GM18868 (cell line): ENCODE data around the gene UHRF1.
"Not testable (repeated sequence)": the region's sequence is repeated elsewhere in the genome, so short reads cannot be mapped to it uniquely, and the experiment has no call there.

ENCODE experiments used
- ATAC-seq: cut with Tn5 transposase; IDR thresholded peaks from one replicate; pipeline ENCODE4 v1.9.1; 2021; ENCODE audit warnings: mild to moderate bottlenecking, moderate library complexity; ENCODE audit not compliant: unreplicated experiment

Gene UHRF1

DNA sequence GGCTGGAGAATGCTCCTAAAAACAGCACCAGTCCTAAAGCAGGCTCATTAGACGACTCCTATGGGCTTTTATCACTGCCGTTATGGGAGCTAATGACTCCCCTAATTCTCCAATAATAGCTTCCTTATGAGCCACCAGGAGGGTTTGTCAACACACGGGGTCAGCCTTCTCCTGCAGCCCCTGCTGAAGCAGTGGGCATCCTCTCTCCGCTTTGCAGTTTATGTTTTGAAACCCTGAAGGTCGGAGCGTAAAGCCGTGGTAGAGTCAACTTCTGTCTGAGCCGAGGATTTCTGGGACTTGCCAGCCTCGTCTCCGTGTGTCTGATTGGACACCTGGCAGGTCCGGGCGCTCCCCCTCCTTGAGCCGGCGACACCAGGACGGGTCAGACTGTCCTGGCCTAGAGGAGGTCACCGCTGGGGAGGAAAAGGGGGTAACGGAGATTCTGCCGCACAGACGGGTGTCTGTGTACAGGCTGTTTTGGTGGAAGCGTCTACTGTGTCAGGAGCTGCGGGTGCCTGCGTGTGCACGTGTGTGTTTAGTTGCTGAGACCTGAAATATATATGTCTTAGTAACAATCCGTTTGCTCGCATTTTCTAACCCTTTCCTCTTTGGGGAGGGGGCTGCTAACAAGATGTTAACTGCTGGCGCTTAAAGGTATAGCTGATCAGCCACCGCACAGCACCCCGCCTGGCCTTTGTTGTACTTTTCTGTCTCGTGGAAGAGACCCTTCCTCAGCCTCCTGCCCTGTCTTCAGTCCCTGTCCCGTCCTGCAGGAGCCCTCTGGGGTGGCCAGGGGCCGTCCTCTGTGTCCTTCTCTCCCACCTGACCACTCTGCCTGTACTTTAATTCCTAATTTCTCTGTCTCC, 61.5 kb downstream of the UHRF1 start:
- ATAC-seq: no peak

DNA sequence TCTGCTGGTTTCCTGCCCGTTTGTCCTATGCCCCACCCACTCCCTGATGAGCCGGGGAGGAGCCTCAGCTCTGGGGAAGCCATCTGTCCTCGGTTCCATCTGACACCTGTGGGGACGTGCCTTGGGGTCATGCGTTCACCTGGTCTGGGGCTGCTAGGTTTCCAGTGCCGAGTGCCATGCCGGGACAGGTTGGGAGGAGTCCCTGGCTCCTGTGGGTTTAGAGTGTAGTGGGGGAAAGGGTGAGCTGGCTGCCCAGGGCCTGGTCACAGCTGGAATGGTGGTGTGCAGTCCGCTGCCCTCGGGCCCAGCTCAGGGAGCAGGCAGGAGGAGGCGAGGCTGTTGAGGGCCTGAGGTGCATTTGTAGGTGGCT, 62.1 kb downstream of the UHRF1 start:
- ATAC-seq: no peak

DNA sequence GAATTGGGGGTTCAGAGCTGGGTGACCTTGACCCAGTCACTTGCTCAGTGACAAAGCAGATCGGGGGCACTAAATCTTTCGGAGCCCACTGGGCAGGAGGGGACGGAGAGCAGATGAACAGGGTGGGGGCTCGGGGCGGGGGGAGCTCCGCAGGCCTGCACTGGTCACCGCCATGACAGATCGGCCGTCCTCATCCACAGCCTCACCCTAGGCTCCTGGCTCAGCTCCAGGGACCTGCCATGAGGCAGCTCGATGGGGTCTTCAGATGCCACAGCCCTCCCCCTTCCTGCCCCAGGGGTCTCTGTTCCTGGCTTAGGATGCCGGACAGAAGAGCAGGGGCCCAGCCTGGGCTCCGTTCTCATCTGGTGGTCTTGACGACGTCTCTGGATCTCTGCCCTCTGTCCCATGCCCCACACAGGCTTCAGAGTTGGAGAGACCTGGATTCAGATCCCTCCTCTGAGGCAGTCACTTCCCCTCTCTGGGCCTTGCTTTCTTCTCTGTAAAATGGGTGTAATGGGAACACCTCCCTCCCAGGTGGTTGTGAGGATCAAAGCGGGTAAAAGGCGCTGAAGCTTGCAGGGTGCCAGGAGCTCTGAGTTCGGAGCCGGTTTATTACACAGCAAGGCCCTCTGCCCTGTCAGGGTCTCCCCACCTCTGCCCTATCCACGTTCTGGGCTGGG, 62.7 kb downstream of the UHRF1 start:
- ATAC-seq: no peak

DNA sequence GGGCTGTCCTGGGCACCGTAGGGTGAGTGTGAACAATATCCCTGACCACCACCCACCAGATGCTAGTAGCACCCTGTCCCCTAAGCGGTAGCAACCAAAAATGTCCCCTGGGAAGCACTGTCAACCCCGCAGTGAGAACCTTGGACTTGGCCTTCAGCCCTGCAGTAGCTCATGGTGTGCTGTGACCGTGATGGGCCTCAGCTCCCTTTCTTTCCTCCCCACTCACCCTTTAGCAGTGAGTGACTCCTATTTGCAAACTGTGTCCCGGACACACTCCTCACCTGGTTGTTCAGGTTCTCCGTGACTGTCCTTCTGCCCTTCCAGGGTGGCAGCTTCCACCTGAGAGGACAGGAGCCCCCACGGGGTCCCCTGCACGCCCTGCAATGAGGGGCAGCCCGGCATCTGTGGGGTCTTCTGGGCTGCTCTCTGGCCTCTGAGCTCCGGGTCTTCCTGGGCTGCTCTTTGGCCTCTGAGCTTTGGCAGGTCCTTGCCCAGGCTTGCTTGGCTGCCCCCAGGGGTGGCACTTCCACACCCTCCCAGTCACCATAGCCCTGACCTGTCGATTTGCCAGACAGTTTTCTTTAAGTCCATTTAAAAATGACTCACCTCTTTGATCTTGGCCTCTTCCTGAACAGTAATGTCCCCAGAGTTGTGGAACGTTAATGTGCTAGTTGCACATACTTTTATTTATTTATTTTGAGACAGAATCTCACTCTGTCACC, 63.4 kb downstream of the UHRF1 start:
- ATAC-seq: no peak

DNA sequence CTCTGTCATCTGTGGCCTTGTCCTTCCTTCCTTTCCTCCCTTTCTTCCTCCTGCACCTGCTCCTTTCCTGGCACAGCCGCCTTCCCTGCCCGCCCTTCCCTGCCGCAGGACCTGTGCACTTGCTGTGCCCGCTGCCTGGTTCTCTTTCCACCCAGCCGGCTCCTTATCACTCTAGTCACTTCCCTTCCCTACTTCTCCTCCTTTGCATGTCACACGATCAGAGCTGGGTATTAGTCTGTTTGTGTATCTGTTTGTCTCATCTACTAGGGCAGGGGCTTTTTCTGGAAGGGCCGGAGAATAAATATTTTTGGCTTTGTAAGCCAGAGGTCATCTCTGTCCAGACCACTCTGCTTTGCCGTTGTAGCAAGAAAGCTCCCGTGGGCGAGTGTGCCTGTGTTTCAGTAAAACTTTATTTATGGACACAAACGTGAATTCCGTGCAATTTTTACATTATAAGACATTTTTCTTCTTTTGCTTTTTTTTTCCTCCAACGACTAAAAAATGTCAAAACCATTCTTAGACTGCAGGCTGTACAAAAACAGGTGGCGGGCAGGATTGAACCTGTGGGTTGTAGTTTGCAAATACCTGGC, 65.7 kb downstream of the UHRF1 start:
- no peak for ATAC-seq

DNA sequence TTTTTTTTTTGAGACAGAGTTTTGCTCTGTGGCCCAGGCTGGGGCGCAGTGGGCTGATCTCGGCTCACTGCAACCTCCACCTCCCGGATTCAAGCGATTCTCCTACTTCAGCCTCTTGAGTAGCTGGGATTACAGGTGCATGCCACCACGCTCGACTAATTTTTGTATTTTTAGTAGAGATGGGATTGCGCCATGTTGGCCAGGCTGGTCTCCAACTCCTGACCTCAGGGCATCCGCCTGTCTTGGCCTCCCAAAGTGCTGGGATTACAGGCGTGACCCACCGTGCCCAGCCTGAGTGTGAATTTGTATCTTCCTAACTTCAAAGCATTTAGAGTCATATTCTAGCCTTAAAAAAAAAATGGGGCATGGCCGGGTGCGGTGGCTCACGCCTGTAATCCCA, 66.3 kb downstream of the UHRF1 start:
- ATAC-seq: not testable (repeated sequence)

DNA sequence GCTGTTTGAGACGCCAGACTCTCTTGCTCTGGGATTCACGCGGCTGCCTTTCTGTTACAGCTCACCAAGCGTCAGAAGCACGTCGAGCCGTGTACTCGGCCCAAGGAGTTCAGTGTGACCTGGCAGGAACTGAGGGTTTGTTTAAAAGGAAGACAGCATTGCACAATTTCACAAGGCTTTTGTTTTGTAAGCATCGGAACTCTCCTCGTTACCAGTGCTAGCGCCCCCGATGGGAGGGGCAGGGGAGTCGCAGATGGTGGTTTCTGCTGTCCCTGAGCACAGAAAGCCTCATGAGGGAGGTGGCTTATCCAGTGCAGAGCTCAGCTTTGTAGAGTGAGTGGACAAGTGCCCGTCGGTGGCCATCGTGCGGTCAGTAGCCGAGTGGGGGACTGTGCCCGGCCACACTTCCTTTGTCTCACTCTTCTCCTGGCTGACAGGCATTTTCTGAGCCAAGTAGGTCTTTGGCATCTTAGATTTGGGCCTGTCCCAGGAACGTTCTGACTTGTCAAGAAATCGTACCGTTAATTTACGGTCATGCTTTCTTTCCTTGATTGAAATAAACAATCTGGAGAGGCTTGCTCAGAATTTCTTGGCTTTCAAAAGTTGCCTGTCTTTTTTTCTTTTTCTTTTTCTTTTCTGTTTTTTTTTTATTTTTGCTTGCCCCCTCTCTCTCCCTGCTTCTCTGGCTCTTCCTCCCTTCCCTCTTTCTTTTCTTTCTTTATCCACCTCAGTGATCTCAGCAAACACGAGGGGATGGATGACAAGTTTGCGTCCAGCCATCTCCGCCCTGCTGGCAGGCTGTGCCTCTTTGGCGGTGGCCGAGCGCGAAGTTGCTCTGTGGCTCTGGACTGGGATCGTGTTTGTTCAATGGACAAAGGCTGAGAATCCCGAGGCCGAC, 67.3 kb downstream of the UHRF1 start:
- ATAC-seq: no peak

DNA sequence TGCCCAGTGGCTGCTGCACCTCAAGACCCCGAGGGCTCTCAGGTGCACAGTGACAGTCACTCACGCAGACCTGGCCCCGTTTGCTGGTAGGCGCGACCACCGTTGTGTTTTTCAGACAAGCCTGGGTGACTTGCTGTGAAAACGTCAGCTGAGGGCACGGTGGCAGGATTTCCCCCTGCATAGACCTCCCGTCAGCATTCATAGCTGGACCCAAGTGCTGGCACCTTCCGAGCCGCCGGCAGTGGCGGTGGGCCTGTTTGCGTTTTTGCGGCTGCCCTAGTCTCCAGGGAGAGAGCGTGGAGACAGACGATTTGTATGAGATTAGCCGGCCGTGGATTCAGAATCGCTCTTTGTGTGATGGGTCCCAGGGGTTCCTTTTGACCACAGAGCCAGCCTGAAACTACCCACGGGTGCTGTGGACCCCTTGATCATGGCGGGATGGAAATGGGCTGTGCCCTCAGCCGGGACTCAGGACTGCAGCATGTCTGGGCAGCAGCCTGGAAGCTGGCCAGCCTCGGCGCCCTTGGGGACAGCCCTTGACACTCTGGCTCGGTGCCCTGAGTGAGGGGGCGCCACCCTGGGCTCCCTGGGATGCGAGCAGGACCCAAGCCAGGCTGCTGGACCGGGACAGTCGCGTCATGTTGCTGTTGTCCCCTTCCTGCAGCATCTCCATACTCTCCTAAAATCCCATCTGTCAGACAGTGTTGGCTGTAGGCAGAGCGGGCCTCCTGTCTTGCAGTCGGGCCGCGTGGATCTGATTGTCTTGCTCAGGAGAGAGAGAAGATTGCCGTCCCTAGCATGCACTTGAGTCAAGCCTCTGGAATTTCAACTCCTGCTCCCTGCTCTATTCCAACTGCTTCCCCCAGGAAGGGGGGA, 68.2 kb downstream of the UHRF1 start:
- no peak for ATAC-seq

DNA sequence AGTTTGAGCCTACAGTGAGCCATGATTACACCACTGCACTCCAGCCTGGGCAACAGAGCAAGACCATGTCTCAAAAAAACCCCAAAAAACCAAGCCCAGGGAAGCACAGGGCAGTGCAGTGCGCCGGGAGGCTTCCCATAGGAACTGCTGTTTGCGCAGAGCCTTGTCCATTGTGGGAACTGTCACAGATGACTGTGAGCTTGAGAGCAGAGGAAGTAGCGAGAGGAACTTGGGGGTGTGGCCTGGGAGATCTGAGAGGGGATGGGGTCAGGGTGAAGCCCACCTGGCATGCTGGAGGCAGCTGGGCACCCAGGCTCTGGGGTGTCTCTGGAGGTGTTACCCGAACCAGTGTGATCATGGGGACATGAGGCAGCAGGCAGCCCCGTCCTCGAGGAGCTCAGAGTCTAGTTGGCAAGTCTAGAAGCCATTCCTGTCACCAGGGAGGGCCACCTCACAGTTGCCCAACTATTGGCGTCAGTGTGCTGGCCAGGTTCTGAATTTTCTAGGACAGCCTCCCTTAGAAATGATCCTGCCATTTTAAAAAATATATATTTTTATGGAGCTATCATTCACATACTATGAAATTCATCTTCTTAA, 70.0 kb downstream of the UHRF1 start:
- ATAC-seq: no peak

DNA sequence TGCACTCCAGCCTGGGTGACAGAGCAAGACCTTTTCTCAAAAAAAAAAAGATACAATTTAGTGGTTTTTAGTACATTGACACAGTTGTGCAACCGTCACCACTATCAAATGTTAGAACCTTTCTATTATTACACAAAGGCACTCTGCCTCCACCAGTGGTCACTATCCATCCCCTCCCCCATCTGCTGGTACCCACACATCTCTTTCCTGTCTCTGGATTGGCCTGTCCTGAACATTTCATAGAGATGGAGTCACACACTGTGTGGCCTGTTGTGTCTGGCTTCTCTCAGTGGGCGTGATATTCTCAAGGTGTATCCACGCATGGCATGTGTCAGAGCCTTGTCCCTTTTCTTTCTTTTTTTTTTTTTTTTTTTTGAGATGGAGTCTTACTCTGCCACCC, 70.8 kb downstream of the UHRF1 start:
- no peak for ATAC-seq

DNA sequence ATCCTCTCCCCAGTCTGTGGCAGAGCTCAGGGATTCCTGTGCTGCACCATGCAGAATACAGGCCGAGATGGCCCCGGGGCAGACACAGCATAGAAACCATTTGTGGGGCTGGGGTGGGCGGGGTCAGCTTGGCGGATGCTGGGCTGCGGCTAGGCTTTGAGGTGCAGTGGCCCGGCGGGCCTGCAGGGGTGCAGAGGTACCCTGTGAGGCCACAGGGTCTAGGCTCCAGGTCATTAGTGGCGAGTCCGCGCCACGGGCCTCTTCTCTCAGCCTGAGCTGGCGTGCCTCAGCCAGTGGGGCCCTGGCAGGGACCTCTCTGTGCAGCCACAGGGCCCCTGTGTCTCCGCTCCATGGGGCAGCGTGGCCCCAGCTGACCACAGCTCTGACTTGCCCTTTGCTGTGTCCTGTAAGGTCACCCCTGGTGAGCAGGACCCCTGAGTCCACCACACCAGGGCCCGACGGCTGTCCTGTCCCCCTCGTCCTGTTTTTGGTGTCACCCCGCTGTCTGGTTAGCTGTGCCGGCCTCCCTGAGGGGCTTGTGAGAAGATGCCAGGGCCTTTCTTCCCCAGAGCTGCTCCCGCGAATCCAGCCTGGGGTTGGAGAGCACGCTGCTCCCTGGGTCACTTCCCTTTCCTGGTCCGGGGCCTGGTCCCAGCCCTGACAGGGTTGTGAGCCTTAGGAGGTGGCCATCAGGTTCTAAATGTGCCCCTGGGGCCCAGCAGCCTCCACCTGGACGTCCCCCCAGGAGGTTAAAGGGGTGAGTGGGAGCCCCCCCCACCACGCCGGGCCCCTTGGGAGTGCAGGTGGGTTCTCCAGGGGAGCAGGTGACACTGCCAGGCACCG, 71.8 kb downstream of the UHRF1 start:
- ATAC-seq: no peak

DNA sequence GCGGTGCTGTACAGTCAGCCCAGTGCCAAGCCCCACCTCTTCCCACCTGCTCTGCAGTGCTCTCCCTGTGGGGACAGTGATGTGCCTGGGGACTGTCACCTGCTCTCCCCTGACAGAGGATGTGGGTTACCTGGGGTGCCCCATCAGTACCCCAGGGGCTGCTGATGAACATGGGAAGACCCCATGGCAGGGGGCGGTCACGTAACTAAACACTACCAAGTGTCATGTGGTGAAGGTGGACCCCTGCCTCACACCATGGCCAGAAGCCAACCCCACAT, 72.3 kb downstream of the UHRF1 start:
- ATAC-seq: no peak

DNA sequence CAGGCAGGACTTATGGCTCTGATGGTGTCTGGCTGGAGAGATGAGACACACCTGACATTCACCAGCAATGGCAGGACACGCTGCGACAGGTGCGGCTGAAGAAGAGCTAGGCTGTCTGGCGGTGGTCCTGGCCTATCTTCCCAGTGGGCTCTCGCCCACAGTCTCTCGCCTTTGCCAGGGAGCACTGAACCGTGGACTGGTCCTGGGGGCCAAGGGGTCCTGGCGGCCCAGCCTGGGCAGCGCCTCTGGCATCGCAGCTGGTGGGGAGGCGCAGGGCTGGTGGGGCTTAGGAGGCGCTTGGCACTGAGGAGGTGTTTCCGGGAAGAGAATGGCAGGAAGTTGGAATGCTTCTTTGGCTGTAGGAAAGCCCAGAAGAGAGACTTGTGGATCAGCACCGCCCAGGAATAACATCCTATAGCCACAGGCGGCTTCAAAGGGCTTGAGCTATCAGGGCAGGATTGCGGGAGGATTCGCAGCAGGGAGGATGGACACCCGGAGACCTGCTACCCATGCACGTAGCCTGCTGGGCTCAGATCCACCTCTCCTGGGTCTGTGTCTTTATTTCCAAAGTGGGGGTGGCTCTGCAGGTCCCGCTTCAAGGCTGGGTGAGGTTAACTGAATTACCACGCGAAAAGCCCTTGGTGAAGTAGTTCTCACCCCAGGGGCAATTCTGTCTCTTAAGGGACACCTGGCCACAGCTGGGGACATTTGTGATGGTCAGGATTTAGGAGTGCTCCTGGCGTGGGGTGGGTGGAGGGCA, 74.2 kb downstream of the UHRF1 start:
- ATAC-seq: no peak

DNA sequence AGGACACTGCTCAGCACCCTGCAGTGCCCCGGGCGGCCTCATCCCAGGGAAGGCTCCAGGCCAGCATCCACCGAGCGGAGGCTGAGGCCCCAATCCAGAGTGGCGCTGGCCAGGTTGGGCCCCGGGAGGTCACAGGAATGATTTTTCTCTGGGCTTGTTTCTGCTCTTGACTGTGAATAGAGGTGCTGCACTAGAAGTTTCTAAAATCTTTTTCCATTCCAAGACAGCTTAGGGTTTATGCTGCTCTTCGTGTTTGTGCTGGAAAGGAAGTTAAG, 74.7 kb downstream of the UHRF1 start:
- ATAC-seq: no peak

DNA sequence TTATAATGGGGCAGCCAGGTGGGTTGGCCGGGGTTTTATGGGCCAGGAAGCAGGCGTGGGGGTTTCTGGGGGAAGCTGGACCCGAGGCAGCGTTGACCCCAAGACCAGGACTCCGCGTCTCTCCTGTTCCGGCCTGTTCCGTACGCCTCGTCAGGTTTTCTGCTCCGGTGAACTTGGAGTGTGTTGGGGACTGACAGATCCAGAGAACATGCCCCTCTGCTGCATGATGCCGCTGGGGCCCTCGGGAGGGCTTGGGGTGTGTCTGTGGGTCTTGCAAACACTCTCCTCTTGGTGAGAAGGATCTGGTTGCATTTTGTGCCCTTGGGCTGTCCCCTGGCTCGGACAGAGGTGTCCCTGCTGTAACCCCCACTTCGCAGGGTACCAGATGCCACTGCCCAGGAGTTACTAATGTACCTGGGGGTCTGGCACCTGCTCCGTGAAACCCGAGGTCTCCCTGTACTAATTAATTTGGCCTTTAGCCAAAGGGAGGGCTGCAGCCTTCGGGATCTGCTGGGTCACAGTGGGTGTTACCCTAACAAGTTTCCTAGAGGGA, 75.2 kb downstream of the UHRF1 start:
- no peak for ATAC-seq

DNA sequence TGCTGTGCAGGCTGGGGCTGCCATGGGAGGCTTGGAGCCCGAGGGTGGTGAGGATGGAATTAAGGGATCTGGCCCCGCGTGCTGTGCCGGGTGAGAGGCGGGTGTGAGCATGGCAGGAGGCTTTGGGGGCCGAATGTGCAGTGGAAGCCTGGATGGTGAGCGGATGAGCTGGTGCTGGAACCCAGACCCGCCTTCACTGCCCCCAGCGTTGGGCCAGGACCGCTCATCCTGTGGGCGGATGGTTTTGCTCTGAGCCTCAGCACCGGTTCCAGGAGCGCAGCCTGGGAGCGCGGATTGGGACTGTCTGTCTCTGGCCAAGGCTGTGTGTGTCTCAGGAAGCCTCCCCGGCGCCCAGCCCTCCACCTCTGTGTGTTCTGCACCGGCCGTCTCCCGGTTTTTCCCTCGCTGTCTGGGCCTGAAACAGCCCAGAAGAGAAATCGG, 76.3 kb downstream of the UHRF1 start:
- ATAC-seq: no peak

DNA sequence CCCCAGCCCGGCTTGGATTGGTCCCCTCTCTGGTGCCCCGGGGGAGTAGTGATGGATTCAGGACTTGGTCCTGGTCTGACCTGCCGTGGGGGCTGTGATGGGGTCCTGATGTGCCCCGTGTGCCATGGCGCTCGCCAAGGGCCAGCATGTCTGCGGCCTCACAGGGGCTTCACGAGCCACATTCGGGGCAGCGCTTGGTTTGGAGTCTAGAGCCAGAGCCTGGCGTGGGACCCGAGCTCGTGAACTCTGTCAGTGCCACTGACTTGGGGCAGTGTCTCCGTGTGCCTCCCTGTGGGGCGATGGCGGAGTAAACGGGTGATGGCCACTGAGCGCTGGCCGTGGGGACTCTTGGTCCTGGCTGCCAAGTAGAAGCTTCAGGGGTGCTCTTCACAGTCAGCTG, 76.8 kb downstream of the UHRF1 start:
- ATAC-seq: no peak

DNA sequence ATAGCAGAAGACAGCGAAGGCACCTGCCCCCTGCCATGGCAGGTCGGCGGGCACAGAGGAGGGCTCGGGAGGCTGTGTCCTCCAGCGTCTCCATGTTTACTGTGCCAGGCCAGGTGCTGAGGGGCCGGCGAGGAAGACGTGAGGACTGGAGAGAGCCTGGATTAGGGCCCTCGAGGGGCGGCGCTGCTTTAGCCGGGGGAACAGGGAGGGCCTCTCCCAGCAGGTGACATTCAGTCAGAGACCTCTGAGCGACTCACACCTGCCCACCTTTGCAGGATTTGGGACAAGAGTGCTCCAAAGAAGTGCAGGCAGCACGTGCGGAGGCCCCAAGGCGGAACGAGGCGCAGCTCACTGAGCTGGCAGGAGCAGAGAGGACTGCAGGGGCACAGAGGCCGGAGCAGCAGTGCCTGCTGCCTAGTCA, 77.2 kb downstream of the UHRF1 start:
- no peak for ATAC-seq
